HepG2 (cell line): ENCODE data around the gene NBPF4. TPM values are rescaled to one million over a fixed set of nuclear protein-coding genes. Genes with fewer than 3 reads are reported as not detected.

ENCODE experiments used
- ATAC-seq: fragments of 200-7000 bp; cut with Tn5 transposase; 3 replicates; pipeline ENCODE4 v1.9.1; 2020; ENCODE audit warnings: mild to moderate bottlenecking, moderate library complexity
- BruUV-seq: library from RNA; stranded (reverse); fragments of 400-500 nt; replicated peaks from 2 replicates; lab custom pipeline; 2021; lab: Mats Ljungman, UMichigan
- CTCF ChIA-PET: fragments of 300-600 bp; formaldehyde crosslinking; extraction: SDS; loops from one replicate; lab custom pipeline; 2021; ENCODE audit warnings: low total read pairs, inconsistent platforms, low intra/inter-chr PET ratio; lab: Yijun Ruan, JAX
- POLR2A ChIA-PET: fragments of 350-600 bp; sonication (Branson Sonifier 250); formaldehyde crosslinking; loops from one replicate; lab custom pipeline; 2020; ENCODE audit warnings: antibody characterized with exemption, inconsistent platforms; lab: Yijun Ruan, JAX
- DNase-seq: peaks from one replicate; pipeline ENCODE4 v3.0.0-alpha.2; 2015; ENCODE audit warnings: low spot score
- FAIRE-seq: peaks from 3 replicates; lab custom pipeline; 2011; peaks lifted over from hg19 to GRCh38; lab: Jason Lieb, UNC
- H2AFZ ChIP-seq: one replicate; pipeline ENCODE4 v1.6.1; 2011; ENCODE audit warnings: low read length, inconsistent platforms
- H3K27ac ChIP-seq: fragments of 300-600 bp; 3 replicates; pipeline ENCODE4 v1.8.0; 2011; ENCODE audit warnings: mixed run types, mild to moderate bottlenecking, mixed read lengths, low read length, inconsistent platforms; ENCODE audit not compliant: insufficient read depth; ENCODE audit errors: extremely low read length
- H3K27me3 ChIP-seq, 2 experiments: fragments of 200-600 bp in 1 of 2; 2 replicates in 1 of 2; 3 replicates in 1 of 2; pipeline versions ENCODE4 v1.6.0 to v1.8.0; 2011; ENCODE audit warnings: low read length in 2 of 2, mild to moderate bottlenecking in 2 of 2, moderate library complexity in 2 of 2, inconsistent platforms in 1 of 2; ENCODE audit not compliant: insufficient read depth in 2 of 2, control insufficient read depth in 1 of 2
- H3K36me3 ChIP-seq, 2 experiments: fragments of 200-600 bp in 1 of 2; replicated peaks in 1 of 2; 2 replicates in 1 of 2; 3 replicates in 1 of 2; pipeline versions ENCODE4 v1.5.1 to v1.8.0; 2011; ENCODE audit warnings: low read length in 2 of 2, inconsistent platforms in 1 of 2; ENCODE audit not compliant: insufficient read depth in 2 of 2, control insufficient read depth in 1 of 2
- H3K4me1 ChIP-seq: 2 replicates; pipeline ENCODE4 v1.5.1; 2012; ENCODE audit warnings: low read length, inconsistent platforms; ENCODE audit not compliant: insufficient read depth
- H3K4me2 ChIP-seq: 2 replicates; pipeline ENCODE4 v1.6.0; 2011; ENCODE audit warnings: low read depth, low read length, inconsistent platforms
- H3K4me3 ChIP-seq, 3 experiments: fragments of 200-600 bp in 1 of 3; sonication (generic), shearing (Covaris generic) in 1 of 3; replicated peaks in 1 of 3; 2 replicates each; pipeline ENCODE4 v1.5.1; 2011 to 2016; ENCODE audit warnings: low read length in 3 of 3, inconsistent platforms in 2 of 3, low read depth in 2 of 3, mild to moderate bottlenecking in 2 of 3, control low read depth in 1 of 3, mixed read lengths in 1 of 3; ENCODE audit not compliant: insufficient read depth in 1 of 3
- H3K79me2 ChIP-seq: one replicate; pipeline ENCODE4 v1.6.1; 2011; ENCODE audit warnings: low read length, inconsistent platforms; ENCODE audit not compliant: insufficient read depth
- H3K9ac ChIP-seq: 2 replicates; pipeline ENCODE4 v1.6.0; 2011; ENCODE audit warnings: mild to moderate bottlenecking, low read depth, low read length, inconsistent platforms; ENCODE audit not compliant: insufficient read depth
- H3K9me3 ChIP-seq: 2 replicates; pipeline ENCODE4 v1.5.1; 2012; ENCODE audit warnings: mild to moderate bottlenecking, low read length
- H4K20me1 ChIP-seq: 2 replicates; pipeline ENCODE4 v1.6.0; 2011; ENCODE audit warnings: inconsistent platforms, mild to moderate bottlenecking, low read length, moderate library complexity; ENCODE audit not compliant: insufficient read depth
- BRCA1 ChIP-seq: sonication (generic); formaldehyde crosslinking; IDR thresholded peaks from 2 replicates; pipeline ENCODE4 v1.4.0; 2020; ENCODE audit warnings: missing genetic modification reagents
- FOSL2 ChIP-seq: sonication (generic); formaldehyde crosslinking; IDR thresholded peaks from 2 replicates; pipeline ENCODE4 v1.4.0; 2020; ENCODE audit warnings: missing genetic modification reagents
- KDM1A ChIP-seq: IDR thresholded peaks from 2 replicates; pipeline ENCODE4 v1.6.1; 2016; ENCODE audit warnings: missing compliant biosample characterization
- MED1 ChIP-seq: sonication (generic); formaldehyde crosslinking; IDR thresholded peaks from 2 replicates; pipeline ENCODE4 v1.4.0; 2020; ENCODE audit warnings: missing genetic modification reagents
- MEF2D ChIP-seq: sonication (generic); formaldehyde crosslinking; IDR thresholded peaks from 2 replicates; pipeline ENCODE4 v1.5.1; 2020; ENCODE audit warnings: mild to moderate bottlenecking, missing genetic modification reagents
- RBM39 ChIP-seq: fragments of 200-400 bp; formaldehyde crosslinking; IDR thresholded peaks from one replicate; pipeline ENCODE4 v1.6.1; 2018; ENCODE audit warnings: antibody characterized with exemption, mild to moderate bottlenecking, low read depth, low read length; ENCODE audit not compliant: poor library complexity, severe bottlenecking
- RFXANK ChIP-seq: IDR thresholded peaks from 2 replicates; pipeline ENCODE4 v1.6.1; 2016
- SIN3A ChIP-seq: IDR thresholded peaks from 2 replicates; pipeline ENCODE4 v1.6.1; 2011; ENCODE audit warnings: low read depth, mild to moderate bottlenecking, control low read depth, low read length, borderline replicate concordance
- TARDBP ChIP-seq: sonication (generic); formaldehyde crosslinking; IDR thresholded peaks from 2 replicates; pipeline ENCODE4 v1.8.0; 2022; ENCODE audit warnings: mild to moderate bottlenecking, missing genetic modification reagents
- TBP ChIP-seq: sonication (generic); formaldehyde crosslinking; IDR thresholded peaks from 2 replicates; pipeline ENCODE4 v1.5.0; 2020; ENCODE audit warnings: missing genetic modification reagents
- TGIF2 ChIP-seq: IDR thresholded peaks from 2 replicates; pipeline ENCODE4 v1.6.1; 2016; ENCODE audit warnings: control low read depth, missing compliant biosample characterization
- ZNF382 ChIP-seq: sonication (generic); formaldehyde crosslinking; IDR thresholded peaks from 2 replicates; pipeline ENCODE4 v1.5.0; 2020; ENCODE audit warnings: missing genetic modification reagents, mild to moderate bottlenecking, borderline replicate concordance
- ZNF547 ChIP-seq: sonication (generic); formaldehyde crosslinking; IDR thresholded peaks from 2 replicates; pipeline ENCODE4 v1.5.1; 2020; ENCODE audit warnings: mild to moderate bottlenecking, missing genetic modification reagents
- ZNF572 ChIP-seq: sonication (generic); formaldehyde crosslinking; IDR thresholded peaks from 2 replicates; pipeline ENCODE4 v1.5.1; 2020; ENCODE audit warnings: mild to moderate bottlenecking, missing genetic modification reagents
- WGBS: methylation state at CpG from one replicate; pipeline ENCODE4 v1.1.6; 2017; ENCODE audit warnings: low lambda C conversion rate; 5-methylcytosine and 5-hydroxymethylcytosine counted together
- in situ Hi-C: cut with HindIII; loops from 2 replicates; pipeline ENCODE4 v1.10.0; 2017; ENCODE audit warnings: low pct_unique_long_range_greater_than_20kb; ENCODE audit not compliant: extremely low pct_ligation_motif_present
- intact Hi-C: fragments of 100-400 bp; cut with micrococcal nuclease; formaldehyde crosslinking; loops from one replicate; pipeline ENCODE4 v1.10.0; 2022; ENCODE audit not compliant: unreplicated experiment
- polyA plus RNA-seq, 8 experiments: library from polyadenylated mRNA; depleted of rRNA in 3 of 8; stranded (reverse) in 7 of 8; unstranded in 1 of 8; fragments of >200 nt; fragmentation: Illumina TruSeq in 4 of 8; extraction: Trizol in 4 of 8; gene quantifications; 2 replicates each; pipeline versions ENCODE4 v1.2.1 to v1.2.3, GENCODE V29; 2011 to 2016; ENCODE audit warnings: low read depth in 4 of 8, missing spikeins in 1 of 8, mixed read lengths in 1 of 8; ENCODE audit not compliant: insufficient read depth in 1 of 8
- total RNA-seq, 5 experiments: library from RNA; depleted of rRNA; stranded (reverse); fragments of >200 nt; fragmentation: Illumina TruSeq; extraction: Trizol; gene quantifications; 2 replicates each; pipeline ENCODE4 v1.2.3, GENCODE V29; 2016; ENCODE audit warnings: low read depth in 1 of 5
- TF ChIP-seq, protein P1 (sequence below): sonication (generic); formaldehyde crosslinking; IDR thresholded peaks from 2 replicates; pipeline ENCODE4 v1.8.0; 2022; ENCODE audit warnings: mild to moderate bottlenecking, missing genetic modification reagents, moderate library complexity
- TF ChIP-seq, protein P2 (sequence below): sonication (generic); formaldehyde crosslinking; IDR thresholded peaks from 2 replicates; pipeline ENCODE4 v1.5.0; 2020; ENCODE audit warnings: missing genetic modification reagents, mild to moderate bottlenecking, borderline replicate concordance
- TF ChIP-seq, protein P3 (sequence below): sonication (generic); formaldehyde crosslinking; IDR thresholded peaks from 2 replicates; pipeline ENCODE4 v1.4.0; 2020; ENCODE audit warnings: missing genetic modification reagents

The NBPF4 gene
- total and polyA plus RNA-seq, 2 of the 13 experiments (the other 11 are each of a cell fraction or from before 2014, with no cell fraction given), result not detected

DNA sequence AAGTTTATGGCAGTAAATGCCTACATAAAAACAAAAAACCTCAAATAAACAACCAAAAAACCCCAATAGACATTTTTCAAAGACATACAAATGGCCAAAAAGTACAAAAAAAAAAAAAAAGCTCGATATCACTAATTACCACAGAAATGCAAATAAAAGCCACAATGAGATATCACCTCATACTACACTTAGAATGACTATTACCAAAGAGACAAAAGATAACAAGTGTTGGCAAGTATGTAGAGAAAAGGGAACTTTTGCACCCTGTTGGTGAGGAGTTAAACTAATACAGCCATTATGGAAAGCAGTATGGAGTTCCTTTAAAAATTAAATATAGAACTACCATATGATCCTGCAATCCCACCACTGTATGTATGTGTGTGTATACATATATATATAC lies 64.9 kb downstream of the NBPF4 start:
- no peaks in the 10 kb centered on the region for H3K79me2 ChIP-seq
- FAIRE-seq, result no peak
- no TSS peak for BruUV-seq
- 34% methylated on average over 1 of the region's 1 CpG for WGBS
- DNase-seq, result no peak
- H3K9me3 ChIP-seq, result peaks cover 14% of the 10 kb centered on the region
- intact Hi-C loops, result no loop called here
- no peaks in the 10 kb centered on the region for H4K20me1 ChIP-seq
- no peak overlapping the region for H3K4me2 ChIP-seq
- H3K4me3 ChIP-seq, result no peak overlapping the region
- ATAC-seq, result no peak
- TF ChIP-seq ZNF547, result no peak
- no peak for TF ChIP-seq KDM1A (CRISPR knock-in tag)
- TF ChIP-seq FOSL2 (CRISPR knock-in tag), result no peak
- TF ChIP-seq, protein P1, sequence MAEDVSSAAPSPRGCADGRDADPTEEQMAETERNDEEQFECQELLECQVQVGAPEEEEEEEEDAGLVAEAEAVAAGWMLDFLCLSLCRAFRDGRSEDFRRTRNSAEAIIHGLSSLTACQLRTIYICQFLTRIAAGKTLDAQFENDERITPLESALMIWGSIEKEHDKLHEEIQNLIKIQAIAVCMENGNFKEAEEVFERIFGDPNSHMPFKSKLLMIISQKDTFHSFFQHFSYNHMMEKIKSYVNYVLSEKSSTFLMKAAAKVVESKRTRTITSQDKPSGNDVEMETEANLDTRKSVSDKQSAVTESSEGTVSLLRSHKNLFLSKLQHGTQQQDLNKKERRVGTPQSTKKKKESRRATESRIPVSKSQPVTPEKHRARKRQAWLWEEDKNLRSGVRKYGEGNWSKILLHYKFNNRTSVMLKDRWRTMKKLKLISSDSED, result no peak
- no peak for TF ChIP-seq MED1 (CRISPR knock-in tag)
- TF ChIP-seq RFXANK (CRISPR knock-in tag), result no peak
- TF ChIP-seq, protein P2, sequence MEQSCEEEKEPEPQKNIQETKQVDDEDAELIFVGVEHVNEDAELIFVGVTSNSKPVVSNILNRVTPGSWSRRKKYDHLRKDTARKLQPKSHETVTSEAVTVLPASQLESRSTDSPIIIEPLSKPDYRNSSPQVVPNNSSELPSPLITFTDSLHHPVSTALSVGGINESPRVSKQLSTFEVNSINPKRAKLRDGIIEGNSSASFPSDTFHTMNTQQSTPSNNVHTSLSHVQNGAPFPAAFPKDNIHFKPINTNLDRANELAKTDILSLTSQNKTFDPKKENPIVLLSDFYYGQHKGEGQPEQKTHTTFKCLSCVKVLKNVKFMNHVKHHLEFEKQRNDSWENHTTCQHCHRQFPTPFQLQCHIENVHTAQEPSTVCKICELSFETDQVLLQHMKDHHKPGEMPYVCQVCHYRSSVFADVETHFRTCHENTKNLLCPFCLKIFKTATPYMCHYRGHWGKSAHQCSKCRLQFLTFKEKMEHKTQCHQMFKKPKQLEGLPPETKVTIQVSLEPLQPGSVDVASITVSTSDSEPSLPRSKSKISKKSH (CRISPR knock-in tag), result no peak
- no peak for TF ChIP-seq TBP (CRISPR knock-in tag)
- TF ChIP-seq BRCA1 (CRISPR knock-in tag), result no peak
- TF ChIP-seq ZNF572 (CRISPR knock-in tag), result no peak
- TF ChIP-seq, protein P3, sequence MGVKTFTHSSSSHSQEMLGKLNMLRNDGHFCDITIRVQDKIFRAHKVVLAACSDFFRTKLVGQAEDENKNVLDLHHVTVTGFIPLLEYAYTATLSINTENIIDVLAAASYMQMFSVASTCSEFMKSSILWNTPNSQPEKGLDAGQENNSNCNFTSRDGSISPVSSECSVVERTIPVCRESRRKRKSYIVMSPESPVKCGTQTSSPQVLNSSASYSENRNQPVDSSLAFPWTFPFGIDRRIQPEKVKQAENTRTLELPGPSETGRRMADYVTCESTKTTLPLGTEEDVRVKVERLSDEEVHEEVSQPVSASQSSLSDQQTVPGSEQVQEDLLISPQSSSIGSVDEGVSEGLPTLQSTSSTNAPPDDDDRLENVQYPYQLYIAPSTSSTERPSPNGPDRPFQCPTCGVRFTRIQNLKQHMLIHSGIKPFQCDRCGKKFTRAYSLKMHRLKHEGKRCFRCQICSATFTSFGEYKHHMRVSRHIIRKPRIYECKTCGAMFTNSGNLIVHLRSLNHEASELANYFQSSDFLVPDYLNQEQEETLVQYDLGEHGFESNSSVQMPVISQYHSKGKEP (CRISPR knock-in tag), result no peak
- no peak for TF ChIP-seq SIN3A
- TF ChIP-seq TARDBP (CRISPR knock-in tag), result no peak
- TF ChIP-seq TGIF2, result no peak
- no peak for TF ChIP-seq MEF2D (CRISPR knock-in tag)
- no peak for TF ChIP-seq ZNF382 (CRISPR knock-in tag)
- TF ChIP-seq RBM39, result no peak
- TF ChIP-seq, all 625 proteins: peak for 0
- POLR2A ChIA-PET, result no interaction called here
- no peak overlapping the region for H2AFZ ChIP-seq
- H3K27me3 ChIP-seq, result no peaks in the 10 kb centered on the region; a peak in 1 of 5 replicates
- H3K9ac ChIP-seq, result no peak overlapping the region
- no peak overlapping the region for H3K27ac ChIP-seq
- CTCF ChIA-PET, result no interaction called here
- 0 out of 5 replicates have a peak, but pooled peaks cover 0 to 9% of the 10 kb centered on the region in 2 experiments for H3K36me3 ChIP-seq
- H3K4me1 ChIP-seq, result no peaks in the 10 kb centered on the region
- in situ Hi-C loops, result no loop called here
